GF-D8 (cell line): ENCODE measurements around the gene MVD.
"Not testable (repeated sequence)": the region's sequence is repeated elsewhere in the genome, so short reads cannot be mapped to it uniquely, and the experiment has no call there.

Experiments
- DNase-seq: peaks from one replicate; lab custom pipeline; 2025; lab: John Stamatoyannopoulos, UW

The MVD gene

GRCh38 chr16:88624481-88624880, 38.4 kb downstream of the MVD start:
- no peak for DNase-seq

DNA sequence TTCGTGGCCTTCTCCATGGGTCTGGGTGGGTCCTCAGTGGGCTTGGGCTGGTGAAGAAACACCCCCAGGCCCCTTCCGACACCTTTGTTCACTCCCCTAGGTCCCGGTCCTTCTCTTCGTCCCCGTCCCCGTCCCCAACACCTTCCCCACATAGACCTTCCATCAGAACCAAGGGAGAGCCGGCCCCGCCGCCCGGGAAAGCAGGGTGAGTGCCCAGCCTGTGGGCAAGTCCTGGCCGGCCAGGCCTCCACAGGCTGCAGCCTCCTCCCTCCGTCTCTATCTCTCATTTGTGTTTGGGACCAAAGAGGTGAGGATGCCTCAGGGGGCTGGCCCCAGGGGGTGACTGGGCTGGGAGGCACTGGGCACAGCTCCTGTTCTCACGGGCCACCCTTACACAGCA, 39.0 kb downstream of the MVD start:
- no peak for DNase-seq

DNA sequence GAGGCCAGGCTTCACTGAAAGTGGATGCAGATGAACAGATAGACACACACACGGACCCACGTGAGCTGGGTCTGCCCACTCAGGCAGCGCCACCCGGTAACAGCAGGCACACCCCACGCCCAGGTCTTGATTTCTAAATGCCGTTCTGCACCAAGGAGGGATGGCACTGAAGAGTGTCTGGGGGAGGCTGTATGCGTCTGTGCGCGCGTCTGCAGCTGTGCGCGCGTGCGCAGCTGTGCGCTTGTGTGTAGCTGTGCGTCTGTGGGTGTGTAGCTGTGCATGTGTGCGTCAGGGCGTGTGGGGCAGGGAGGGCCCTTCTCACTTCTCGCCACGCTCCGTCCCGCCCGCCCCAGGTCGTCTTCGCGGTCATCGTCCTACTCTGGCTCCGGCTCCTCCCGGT, 40.0 kb downstream of the MVD start:
- DNase-seq, result no peak

DNA sequence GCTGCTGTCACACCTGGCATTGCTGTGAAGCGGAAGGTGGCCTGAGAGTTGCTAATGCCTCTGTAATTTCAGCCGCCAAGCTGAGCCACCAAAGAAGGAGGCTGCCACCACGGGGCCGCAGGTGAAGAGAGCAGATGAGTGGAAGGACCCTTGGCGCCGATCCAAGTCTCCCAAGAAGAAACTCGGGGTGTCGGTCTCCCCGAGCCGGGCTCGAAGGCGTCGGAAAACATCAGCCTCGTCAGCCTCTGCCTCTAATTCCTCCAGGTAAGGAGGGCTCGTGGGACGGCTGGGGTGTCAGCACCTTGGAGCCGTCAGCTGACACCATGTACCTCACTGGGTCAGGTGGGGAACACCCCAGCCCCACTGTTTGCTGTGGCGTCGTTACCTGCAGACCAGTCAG, 40.8 kb downstream of the MVD start:
- no peak for DNase-seq

DNA sequence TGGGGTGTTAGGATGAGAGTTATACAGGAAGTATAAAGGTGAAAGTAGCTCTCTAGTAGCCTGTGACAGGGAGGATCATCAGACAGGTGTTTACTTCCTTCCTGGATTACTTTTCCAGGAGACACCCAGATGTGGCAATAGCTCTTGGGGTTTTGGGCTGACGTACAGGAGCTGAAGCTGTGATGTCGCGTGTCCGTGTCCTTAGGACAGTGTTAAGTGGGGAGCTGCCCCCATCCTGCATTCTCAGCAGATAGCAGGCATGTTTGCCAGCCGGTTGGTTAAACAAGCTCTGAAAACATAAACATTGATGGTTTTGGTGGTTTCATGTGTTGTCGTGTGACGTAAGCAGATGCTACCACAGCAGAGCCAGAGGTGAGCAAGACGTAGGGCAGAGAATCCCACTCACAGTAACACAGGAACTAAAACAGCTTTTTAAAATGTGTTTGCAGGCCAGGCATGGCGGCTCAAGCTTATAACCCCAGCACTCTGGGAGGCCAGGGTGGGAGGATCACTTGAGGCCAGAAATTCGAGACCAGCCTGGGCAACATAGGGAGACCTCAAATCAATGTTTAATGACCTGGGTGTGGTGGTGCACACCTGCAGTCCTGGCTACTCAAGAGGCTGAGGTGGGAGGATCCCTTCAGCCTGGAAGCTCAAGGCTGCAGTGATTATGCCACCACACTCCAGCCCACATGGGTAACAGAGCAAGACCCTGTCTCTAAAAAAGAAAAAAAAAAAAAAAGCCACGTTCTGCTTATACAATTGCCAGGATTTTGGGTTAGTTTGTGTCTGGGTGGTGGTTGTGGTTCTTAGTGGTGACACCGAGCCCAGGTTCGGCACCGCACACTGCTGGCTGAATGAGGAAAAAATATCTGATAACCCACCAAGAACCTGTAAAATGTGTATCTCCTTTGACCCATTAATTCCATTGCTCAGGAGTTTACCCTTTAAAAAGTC, 42.8 kb downstream of the MVD start:
- DNase-seq, result no peak

DNA sequence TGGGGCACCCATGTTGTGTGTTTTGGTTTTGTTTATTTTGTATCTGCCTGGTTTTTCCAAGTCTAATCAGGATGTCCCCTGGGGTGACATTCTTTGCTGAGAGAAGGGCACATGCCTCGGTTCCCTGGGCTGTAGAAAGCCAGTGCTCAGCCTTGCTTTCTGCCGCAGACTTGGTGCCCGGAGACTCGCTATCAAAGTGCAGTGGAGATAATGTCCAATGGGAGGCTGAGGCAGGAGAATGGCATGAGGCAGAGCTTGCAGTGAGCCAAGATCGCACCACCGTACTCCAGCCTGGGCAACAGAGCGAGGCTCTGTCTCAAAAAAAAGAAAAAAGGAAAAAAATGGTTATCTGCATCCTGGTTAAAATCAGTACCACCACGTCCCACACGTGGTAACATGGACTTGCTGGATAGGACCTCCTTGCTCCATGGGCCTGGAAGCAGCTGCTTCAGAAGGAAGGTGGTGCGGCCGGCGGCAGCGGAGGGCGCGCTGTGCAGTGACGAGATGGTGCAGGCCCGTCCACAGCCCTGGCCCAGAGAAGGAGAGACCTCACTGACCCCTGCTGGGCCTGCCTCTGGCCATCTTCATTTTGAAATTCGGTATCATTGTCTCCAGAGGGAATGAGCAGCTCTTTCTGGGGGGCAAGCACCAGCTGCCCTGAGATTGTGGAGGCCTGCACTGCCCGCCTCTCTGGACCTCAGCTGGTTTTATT, 43.8 kb downstream of the MVD start:
- no peak for DNase-seq

DNA sequence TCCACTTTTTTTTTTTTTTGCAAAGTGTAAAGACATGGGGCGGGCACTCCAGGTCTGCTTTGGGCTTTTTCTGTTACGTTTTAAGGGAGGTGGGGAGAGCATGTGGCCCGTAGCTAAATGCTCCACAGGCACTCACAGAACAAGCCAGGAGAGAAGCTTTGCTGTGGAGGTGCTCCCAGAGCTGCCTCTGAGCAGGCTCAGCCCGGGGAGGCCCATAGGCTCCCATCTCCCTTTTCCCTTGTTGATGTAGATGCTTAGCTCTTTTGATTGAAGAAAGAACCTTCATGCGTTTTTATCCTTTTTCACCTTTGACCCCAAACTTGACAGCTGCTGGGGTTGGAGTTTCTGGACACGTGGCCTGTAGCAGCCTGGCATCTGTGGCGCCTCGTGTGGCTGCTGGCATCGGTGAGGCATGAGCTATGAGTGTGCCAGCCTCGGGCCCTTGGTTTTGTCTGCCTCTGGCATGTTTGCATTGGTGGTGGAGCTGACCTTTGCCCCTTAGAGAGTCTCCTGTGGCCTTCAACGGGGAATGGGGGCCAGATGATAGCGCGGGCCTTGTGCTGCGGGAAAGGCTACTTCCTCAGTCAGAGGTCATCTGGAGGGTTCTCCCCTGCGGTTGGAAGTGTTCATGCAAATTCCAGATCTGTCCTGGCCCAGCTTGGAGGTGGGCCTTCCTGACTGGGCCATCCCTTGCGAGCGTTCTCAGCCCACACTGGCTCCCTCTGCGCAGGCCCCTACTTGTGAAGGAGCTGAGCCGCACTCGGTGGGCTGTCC, 44.5 kb downstream of the MVD start:
- no peak for DNase-seq

GRCh38 chr16:88617268-88618031, 45.4 kb downstream of the MVD start:
- no peak for DNase-seq

GRCh38 chr16:88616736-88617135, 46.2 kb downstream of the MVD start:
- no peak for DNase-seq

DNA sequence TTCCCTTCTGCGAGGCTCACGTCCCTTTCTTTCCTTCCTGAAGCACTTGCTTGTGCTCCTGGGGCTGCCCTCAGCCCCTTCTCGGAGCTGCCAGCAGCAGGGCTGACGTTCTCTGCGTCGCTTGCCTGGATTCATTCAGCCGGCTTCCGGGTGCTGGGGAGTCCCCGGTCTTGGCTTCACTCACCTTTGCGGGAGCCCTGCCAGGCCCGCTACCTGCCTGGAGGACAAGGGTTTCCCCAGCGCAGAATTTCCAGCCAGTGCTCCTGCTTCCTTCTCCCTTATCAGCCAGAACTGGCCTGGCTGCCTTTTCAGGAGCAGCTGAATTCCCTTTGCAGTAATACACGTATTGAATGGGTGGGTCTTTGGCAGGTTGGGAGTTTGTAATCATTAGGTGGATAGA, 46.6 kb downstream of the MVD start:
- no peak for DNase-seq

GRCh38 chr16:88614818-88615580, 47.9 kb downstream of the MVD start:
- no peak for DNase-seq

- no peak for DNase-seq
Measured at GRCh38 chr16:88613911-88614817, 48.7 kb downstream of the MVD start.

- no peak for DNase-seq
Measured at GRCh38 chr16:88613293-88613692, 49.6 kb downstream of the MVD start.

- DNase-seq, result no peak
Measured at GRCh38 chr16:88610909-88611812, 51.7 kb downstream of the MVD start.

- DNase-seq, result no peak
Measured at GRCh38 chr16:88610080-88610479, 52.8 kb downstream of the MVD start.

GRCh38 chr16:88609426-88609825, 53.5 kb downstream of the MVD start:
- not testable (repeated sequence) for DNase-seq

- no peak for DNase-seq
Measured at GRCh38 chr16:88608076-88608475, 54.8 kb downstream of the MVD start.

DNA sequence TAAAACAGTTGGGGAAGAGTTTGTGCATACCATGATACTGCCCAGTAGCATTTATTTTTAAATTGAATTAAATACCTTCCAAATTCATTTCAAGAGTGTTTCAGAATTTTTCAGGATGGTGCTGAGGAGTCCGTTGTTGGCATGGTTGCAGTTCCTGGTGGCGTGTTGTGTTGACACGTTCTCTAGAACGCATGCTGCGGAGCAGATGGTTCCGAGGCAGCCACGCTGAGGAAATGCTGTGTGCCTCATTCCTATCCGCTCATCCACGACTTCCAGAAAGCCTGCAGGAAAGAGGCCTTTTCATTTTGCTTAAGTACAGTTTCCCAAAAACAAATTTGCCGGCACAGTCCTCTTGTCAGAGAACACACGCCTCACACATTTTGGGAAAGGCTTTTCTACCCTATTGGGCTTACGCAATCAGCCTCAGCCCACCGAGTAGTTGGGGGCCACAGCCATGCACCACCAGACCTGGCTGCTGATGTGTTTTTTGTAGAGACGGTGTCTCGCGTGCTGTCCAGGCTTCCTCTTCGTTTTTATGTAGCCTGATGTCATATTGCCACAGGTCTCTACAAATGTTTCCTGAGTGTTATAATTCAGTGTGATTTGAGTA, 56.6 kb downstream of the MVD start:
- DNase-seq, result no peak
